Lower leg skin (tissue), 4 donors: ENCODE measurements around the gene CFAP65. TPM values are rescaled to one million over a fixed set of nuclear protein-coding genes. Genes with fewer than 3 reads are reported as not detected.

ENCODE experiments used
- DNase-seq, 2 donors: peaks; one replicate each; pipeline ENCODE4 v3.0.0-alpha.2; 2019; ENCODE audit warnings: low spot score in 2 of 2
- H3K4me3 ChIP-seq: fragments of 200-600 bp; sonication (generic); 2 replicates; pipeline ENCODE4 v1.5.1; 2017; ENCODE audit warnings: mild to moderate bottlenecking, low read depth; ENCODE audit not compliant: poor library complexity, severe bottlenecking
- POLR2A ChIP-seq, 2 donors: fragments of 450-650 bp; IDR thresholded peaks; one replicate each; pipeline ENCODE4 v1.6.1; 2016 to 2017; ENCODE audit warnings: antibody characterized with exemption in 2 of 2, mild to moderate bottlenecking in 1 of 2, moderate library complexity in 1 of 2
- WGBS, 2 donors: methylation state at CpG; one replicate each; pipeline ENCODE4 v1.1.5; 2018; 5-methylcytosine and 5-hydroxymethylcytosine counted together
- intact Hi-C: fragments of 100-400 bp; cut with DNase I; formaldehyde crosslinking; loops from one replicate; pipeline ENCODE4 v1.15.0; 2023; ENCODE audit warnings: low total_unique reads
- total RNA-seq, 4 donors: library from RNA; depleted of rRNA; stranded (reverse); fragments of >200 nt; gene quantifications; one replicate each; pipeline ENCODE4 v1.1.0, GENCODE V29; 2016
- TF ChIP-seq, protein P1 (sequence below), 3 donors: fragments of 450-650 bp; IDR thresholded peaks; one replicate each; pipeline ENCODE4 v1.5.1; 2016; ENCODE audit warnings: antibody characterized with exemption in 3 of 3, mild to moderate bottlenecking in 3 of 3, moderate library complexity in 2 of 3

The CFAP65 gene
- total RNA-seq, 4 donors from 2014 or later: not detected

DNA sequence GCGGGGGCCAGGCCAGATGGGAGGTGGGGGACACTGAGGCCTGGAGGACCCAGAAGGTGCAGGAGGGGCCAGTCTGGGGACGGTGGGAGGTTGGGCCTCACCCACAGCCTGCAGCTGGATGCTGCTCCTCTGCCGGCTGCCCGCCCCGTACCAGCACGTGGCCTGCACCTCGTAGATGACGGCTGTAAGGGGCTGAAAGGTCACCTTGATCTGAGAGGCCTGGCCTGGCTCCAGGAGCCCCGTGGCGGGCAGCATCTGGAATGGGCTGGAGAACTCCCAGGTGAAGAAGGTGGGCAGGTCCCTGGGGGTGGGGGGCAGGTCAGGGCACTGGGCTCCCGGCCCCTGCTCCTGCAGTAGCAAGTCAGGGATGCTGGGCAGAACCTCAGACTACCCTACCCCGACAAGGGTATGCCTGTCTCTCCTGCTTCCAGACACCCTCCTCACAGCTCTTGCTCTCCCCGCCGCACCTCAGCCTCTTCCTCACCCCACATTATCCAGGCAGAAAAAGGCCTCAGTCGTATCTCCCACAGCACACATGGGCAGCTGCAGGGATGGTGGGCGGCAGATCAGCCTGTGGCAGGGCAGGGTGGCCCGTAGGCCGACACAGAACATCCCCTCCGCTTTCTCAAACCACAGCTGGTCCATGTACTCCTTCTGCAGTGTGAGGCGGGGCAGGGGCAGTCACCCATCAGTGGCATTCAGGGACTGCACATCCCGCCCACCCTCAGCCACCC lies 10.1 kb downstream of the CFAP65 start:
- DNase-seq: no peak
- TF ChIP-seq, protein P1, sequence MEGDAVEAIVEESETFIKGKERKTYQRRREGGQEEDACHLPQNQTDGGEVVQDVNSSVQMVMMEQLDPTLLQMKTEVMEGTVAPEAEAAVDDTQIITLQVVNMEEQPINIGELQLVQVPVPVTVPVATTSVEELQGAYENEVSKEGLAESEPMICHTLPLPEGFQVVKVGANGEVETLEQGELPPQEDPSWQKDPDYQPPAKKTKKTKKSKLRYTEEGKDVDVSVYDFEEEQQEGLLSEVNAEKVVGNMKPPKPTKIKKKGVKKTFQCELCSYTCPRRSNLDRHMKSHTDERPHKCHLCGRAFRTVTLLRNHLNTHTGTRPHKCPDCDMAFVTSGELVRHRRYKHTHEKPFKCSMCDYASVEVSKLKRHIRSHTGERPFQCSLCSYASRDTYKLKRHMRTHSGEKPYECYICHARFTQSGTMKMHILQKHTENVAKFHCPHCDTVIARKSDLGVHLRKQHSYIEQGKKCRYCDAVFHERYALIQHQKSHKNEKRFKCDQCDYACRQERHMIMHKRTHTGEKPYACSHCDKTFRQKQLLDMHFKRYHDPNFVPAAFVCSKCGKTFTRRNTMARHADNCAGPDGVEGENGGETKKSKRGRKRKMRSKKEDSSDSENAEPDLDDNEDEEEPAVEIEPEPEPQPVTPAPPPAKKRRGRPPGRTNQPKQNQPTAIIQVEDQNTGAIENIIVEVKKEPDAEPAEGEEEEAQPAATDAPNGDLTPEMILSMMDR (IDR thresholded peaks at IDR 0.05): no peak
- TF ChIP-seq POLR2A (IDR thresholded peaks at IDR 0.05): no peak
- no peak overlapping the region for H3K4me3 ChIP-seq
- intact Hi-C loops: no loop called here
- 66 to 76% methylated on average over 17 to 21 of the region's 21 CpGs for WGBS, 2 donors

DNA sequence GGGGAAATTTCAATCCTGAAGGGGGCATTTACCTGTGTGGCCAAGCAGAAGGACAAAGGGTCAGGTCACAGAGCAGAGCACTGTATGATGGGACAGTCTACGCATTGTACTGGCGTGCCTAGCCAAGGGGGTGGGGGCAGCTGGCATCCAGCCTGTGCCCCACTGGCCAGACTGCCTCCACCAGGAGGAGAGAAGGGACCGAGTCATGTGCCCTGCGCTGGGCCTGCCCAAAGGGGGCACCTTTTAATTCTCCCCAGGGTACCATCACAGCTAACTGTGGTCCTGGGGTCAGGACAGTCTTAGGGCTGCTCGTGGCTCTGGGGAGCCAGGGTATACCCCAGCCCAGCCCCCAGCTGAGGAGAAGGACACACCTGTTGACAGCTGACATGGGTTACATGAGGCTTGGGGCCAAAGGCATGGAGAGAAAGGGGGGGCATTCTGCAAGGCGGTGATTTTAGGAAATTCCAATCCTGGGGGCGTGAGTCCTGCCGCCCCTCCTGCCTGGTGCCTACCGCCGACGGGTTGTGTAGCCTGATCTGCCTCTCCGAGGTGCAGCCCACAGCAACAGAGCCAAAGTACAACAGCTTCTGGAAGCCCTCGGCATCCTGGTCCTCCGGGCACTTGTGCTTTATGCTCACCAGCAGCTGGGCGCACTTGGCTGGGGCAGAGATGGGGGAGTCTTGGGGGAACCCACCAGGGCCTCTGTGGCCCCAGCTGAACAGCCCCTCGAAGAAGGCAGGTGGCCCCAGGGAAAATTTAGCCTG lies 11.0 kb downstream of the CFAP65 start:
- 59 to 62% methylated on average over 16 of the region's 16 CpGs for WGBS, 2 donors
- intact Hi-C loops: no loop called here
- TF ChIP-seq, protein P1 (IDR thresholded peaks at IDR 0.05): no peak
- no peak for TF ChIP-seq POLR2A (IDR thresholded peaks at IDR 0.05)
- no peak for DNase-seq
- no peak overlapping the region for H3K4me3 ChIP-seq

DNA sequence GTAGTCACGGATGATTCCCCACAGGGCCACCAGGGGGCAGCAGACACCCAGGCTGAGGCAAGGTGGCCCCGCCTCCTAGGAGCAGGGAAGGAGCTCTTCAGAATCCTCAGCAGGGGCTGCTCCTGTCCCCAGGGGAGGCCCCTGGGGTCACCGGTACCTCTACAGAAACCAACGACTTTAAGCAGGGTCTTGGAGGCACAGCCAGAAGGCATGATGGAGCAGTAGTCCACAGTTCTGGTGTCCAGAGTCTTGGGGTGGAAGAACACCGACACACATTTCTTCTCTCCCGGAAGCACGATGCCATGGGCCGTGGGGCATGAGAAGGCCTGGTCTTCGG lies 11.5 kb downstream of the CFAP65 start:
- 37 to 46% methylated on average over 4 to 9 of the region's 9 CpGs for WGBS, 2 donors
- DNase-seq: peak; percentile 65 to 96
- TF ChIP-seq POLR2A (IDR thresholded peaks at IDR 0.05): no peak
- TF ChIP-seq, protein P1 (IDR thresholded peaks at IDR 0.05): peak in 1 of 3 donors; percentile 73
- intact Hi-C loops: loop anchor here (5.0 kb wide), 1 partner anchor 128 kb away; no protein-coding TSS in a partner anchor
- no peak overlapping the region for H3K4me3 ChIP-seq

DNA sequence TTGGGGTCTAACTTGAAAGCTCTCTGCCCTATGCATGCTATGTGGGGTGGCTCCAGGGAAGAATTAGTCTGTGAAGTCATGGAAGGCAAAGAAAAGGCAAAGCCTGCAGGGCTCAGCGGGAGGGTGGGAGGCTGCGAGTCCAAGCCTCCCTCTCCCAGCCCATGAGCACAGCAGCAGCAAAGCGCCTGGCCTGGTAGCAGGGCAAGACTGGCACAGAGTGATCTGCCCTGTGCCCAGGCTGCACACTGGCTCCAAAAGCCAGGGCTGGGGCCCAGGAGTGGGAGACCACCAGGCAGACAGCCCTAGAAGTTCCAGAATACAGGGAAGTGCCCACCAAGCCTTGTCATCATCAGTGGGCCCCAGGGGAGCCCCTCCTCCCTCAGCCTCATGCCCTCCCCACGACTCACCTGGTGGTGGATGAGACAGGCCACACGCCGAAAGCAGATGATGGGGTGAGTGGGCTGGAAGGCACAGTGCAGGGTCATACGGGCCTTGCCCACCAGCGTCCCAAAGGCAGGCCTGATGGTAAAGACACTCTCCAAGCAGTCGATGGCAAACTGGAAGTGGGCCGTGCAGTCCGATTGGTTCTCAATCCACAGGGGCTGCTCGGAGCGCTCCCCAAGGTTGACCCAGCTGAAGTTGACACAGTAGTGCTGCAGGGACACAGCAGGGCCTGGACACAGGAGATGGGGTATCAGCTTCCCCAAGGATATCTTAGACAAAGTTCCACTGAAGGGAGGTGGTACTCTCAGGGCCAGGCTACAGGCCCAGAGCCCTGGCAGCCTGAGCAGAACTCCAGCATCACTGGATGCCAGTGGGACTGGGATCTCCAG lies 12.1 kb downstream of the CFAP65 start:
- intact Hi-C loops: loop anchor here (5.0 kb wide), 1 partner anchor 128 kb away; no protein-coding TSS in a partner anchor
- TF ChIP-seq POLR2A (IDR thresholded peaks at IDR 0.05): no peak
- TF ChIP-seq, protein P1 (IDR thresholded peaks at IDR 0.05): no peak
- no peak overlapping the region for H3K4me3 ChIP-seq
- 77 to 78% methylated on average over 12 to 13 of the region's 13 CpGs for WGBS, 2 donors
- no peak for DNase-seq

DNA sequence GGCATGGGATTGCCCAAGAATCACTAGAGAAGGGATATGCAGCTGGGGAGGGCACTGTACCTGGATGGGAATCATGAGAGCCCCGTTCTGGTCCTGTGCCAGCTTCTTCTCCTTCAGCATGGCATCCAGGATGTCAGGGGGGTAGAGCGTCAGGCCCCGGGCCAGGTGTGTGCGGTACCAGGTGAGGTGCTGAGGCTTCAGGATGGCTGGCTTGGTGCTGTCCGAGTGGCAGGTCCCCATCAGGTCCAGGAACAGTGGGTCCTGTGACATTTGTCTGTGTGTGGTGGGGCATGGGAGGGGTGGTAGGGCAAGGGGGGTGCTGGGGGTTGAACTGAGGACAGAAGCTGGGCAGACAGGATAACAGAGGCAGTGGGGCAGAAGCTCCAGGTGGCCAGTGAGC lies 13.2 kb downstream of the CFAP65 start:
- no peak for DNase-seq
- no peak overlapping the region for H3K4me3 ChIP-seq
- TF ChIP-seq POLR2A (IDR thresholded peaks at IDR 0.05): no peak
- TF ChIP-seq, protein P1 (IDR thresholded peaks at IDR 0.05): no peak
- intact Hi-C loops: loop anchor here (5.0 kb wide), 1 partner anchor 129 kb away; no protein-coding TSS in a partner anchor
- WGBS, 2 donors: 57 to 75% methylated on average over 3 to 5 of the region's 5 CpGs
